A549 (cell line): Measurements from ENCODE around the gene CHD8. TPM values are rescaled to one million over a fixed set of nuclear protein-coding genes. Genes with fewer than 3 reads are reported as not detected.

Source experiments
- ATAC-seq, 2 experiments: fragments of 200-7000 bp in 1 of 2; fragments of >200 bp in 1 of 2; cut with Nextera tagmentation in 1 of 2; cut with Tn5 transposase in 1 of 2; 3 replicates each; pipeline versions ENCODE4 v1.8.0 to v1.9.1; 2018 to 2020; ENCODE audit warnings: mild to moderate bottlenecking in 1 of 2, moderate library complexity in 1 of 2
- CTCF ChIA-PET: fragments of 300-600 bp; sonication (Branson Sonifier 250); formaldehyde crosslinking; extraction: SDS; loops from one replicate; lab custom pipeline; 2021; ENCODE audit warnings: antibody characterized with exemption, inconsistent platforms; lab: Yijun Ruan, JAX
- POLR2A ChIA-PET: fragments of 350-600 bp; formaldehyde crosslinking; extraction: SDS; loops from one replicate; lab custom pipeline; 2021; ENCODE audit warnings: antibody characterized with exemption, inconsistent platforms; lab: Yijun Ruan, JAX
- DNase-seq, 2 experiments: peaks; one replicate each; pipeline versions ENCODE4 v3.0.0 to v3.0.0-alpha.2; 2011 to 2016; ENCODE audit warnings: low read depth in 1 of 2, low spot score in 1 of 2
- FAIRE-seq: peaks from 2 replicates; lab custom pipeline; 2011; peaks lifted over from hg19 to GRCh38; lab: Jason Lieb, UNC
- H3K27ac ChIP-seq, 2 experiments: fragments of >200 bp; sonication (Bioruptor Twin); formaldehyde crosslinking; 3 replicates each; pipeline ENCODE4 v1.5.1; 2016 to 2017
- H3K4me1 ChIP-seq: fragments of >200 bp; sonication (Bioruptor Twin); formaldehyde crosslinking; 3 replicates; pipeline ENCODE4 v1.6.1; 2016
- H3K4me2 ChIP-seq: fragments of >200 bp; sonication (Bioruptor Twin); formaldehyde crosslinking; 3 replicates; pipeline ENCODE4 v1.6.1; 2016
- H3K4me3 ChIP-seq: fragments of >200 bp; sonication (Bioruptor Twin); formaldehyde crosslinking; 3 replicates; pipeline ENCODE4 v1.5.1; 2016
- H3K9me3 ChIP-seq: fragments of >200 bp; sonication (Bioruptor Twin); formaldehyde crosslinking; 3 replicates; pipeline ENCODE4 v1.6.1; 2016
- ATOH8 ChIP-seq: fragments of 250-450 bp; sonication (Bioruptor Pico); IDR thresholded peaks from 2 replicates; pipeline ENCODE4 v1.5.0; 2020; ENCODE audit warnings: low read depth, mild to moderate bottlenecking, moderate library complexity
- EHMT2 ChIP-seq: fragments of 200-600 bp; sonication (generic); IDR thresholded peaks from 2 replicates; pipeline ENCODE4 v1.6.1; 2016; ENCODE audit warnings: antibody characterized with exemption, low read depth, mild to moderate bottlenecking, moderate library complexity
- ELK1 ChIP-seq: fragments of 150-350 bp; IDR thresholded peaks from 2 replicates; pipeline ENCODE4 v1.6.1; 2014; ENCODE audit warnings: low read depth, mild to moderate bottlenecking, low read length
- EP300 ChIP-seq, 2 experiments: fragments of >200 bp; sonication (Bioruptor Twin); formaldehyde crosslinking; IDR thresholded peaks; 2 replicates in 1 of 2; 3 replicates in 1 of 2; pipeline ENCODE4 v1.6.1; 2016 to 2017
- FOXS1 ChIP-seq: fragments of 250-450 bp; sonication (Bioruptor Pico); IDR thresholded peaks from 2 replicates; pipeline ENCODE4 v1.5.0; 2020; ENCODE audit warnings: mild to moderate bottlenecking, moderate library complexity
- GATA3 ChIP-seq: IDR thresholded peaks from 2 replicates; pipeline ENCODE4 v1.6.1; 2012; ENCODE audit warnings: borderline replicate concordance
- HEYL ChIP-seq: fragments of 250-450 bp; sonication (Bioruptor Pico); IDR thresholded peaks from 2 replicates; pipeline ENCODE4 v1.8.0; 2021; ENCODE audit warnings: mild to moderate bottlenecking, moderate library complexity
- HMGXB4 ChIP-seq: fragments of 250-450 bp; sonication (Bioruptor Pico); IDR thresholded peaks from 2 replicates; pipeline ENCODE4 v1.5.0; 2021; ENCODE audit warnings: mild to moderate bottlenecking, moderate library complexity, borderline replicate concordance
- JUN ChIP-seq, 2 experiments: fragments of >200 bp; sonication (Bioruptor Twin); formaldehyde crosslinking; IDR thresholded peaks; 2 replicates in 1 of 2; 3 replicates in 1 of 2; pipeline ENCODE4 v1.6.1; 2016 to 2017
- KDM1A ChIP-seq: fragments of 200-600 bp; sonication (generic); IDR thresholded peaks from 2 replicates; pipeline ENCODE4 v1.6.1; 2016; ENCODE audit warnings: low read depth, mild to moderate bottlenecking
- KDM5A ChIP-seq: fragments of 200-600 bp; sonication (generic); IDR thresholded peaks from 2 replicates; pipeline ENCODE4 v1.6.1; 2016; ENCODE audit warnings: antibody characterized with exemption, mild to moderate bottlenecking
- MAFK ChIP-seq: fragments of 450-650 bp; IDR thresholded peaks from 2 replicates; pipeline ENCODE4 v1.6.1; 2014; ENCODE audit not compliant: partially characterized antibody
- MAX ChIP-seq: IDR thresholded peaks from 2 replicates; pipeline ENCODE4 v1.6.1; 2012
- MAZ ChIP-seq: fragments of 150-350 bp; IDR thresholded peaks from 2 replicates; pipeline ENCODE4 v1.6.1; 2014; ENCODE audit warnings: antibody characterized with exemption, low read depth, low read length, borderline replicate concordance
- POLR2A ChIP-seq: IDR thresholded peaks from 2 replicates; pipeline ENCODE4 v1.6.1; 2012; ENCODE audit warnings: mild to moderate bottlenecking, low read length
- REST ChIP-seq: fragments of 200-600 bp; sonication (generic); IDR thresholded peaks from 2 replicates; pipeline ENCODE4 v1.6.1; 2016; ENCODE audit warnings: antibody characterized with exemption, mild to moderate bottlenecking, moderate library complexity
- RFX5 ChIP-seq: fragments of 450-650 bp; IDR thresholded peaks from 2 replicates; pipeline ENCODE4 v1.7.1; 2014; ENCODE audit warnings: antibody characterized with exemption, mild to moderate bottlenecking, moderate library complexity
- RNF2 ChIP-seq: fragments of 200-600 bp; sonication (generic); IDR thresholded peaks from 2 replicates; pipeline ENCODE4 v1.6.1; 2016; ENCODE audit warnings: low read depth, mild to moderate bottlenecking, antibody characterized with exemption, moderate library complexity, borderline replicate concordance
- SMC3 ChIP-seq: fragments of >200 bp; sonication (Bioruptor Twin); formaldehyde crosslinking; IDR thresholded peaks from 3 replicates; pipeline ENCODE4 v1.6.1; 2018; ENCODE audit warnings: inconsistent platforms
- SREBF2 ChIP-seq: fragments of 450-650 bp; IDR thresholded peaks from 2 replicates; pipeline ENCODE4 v1.6.1; 2014; ENCODE audit warnings: mild to moderate bottlenecking, moderate library complexity
- ZC3H11A ChIP-seq: fragments of 450-650 bp; IDR thresholded peaks from 2 replicates; pipeline ENCODE4 v1.6.1; 2014; ENCODE audit warnings: antibody characterized with exemption, mild to moderate bottlenecking
- ZFP36 ChIP-seq: fragments of 450-650 bp; IDR thresholded peaks from 2 replicates; pipeline ENCODE4 v1.6.1; 2014; ENCODE audit warnings: borderline replicate concordance; ENCODE audit not compliant: partially characterized antibody
- ZSCAN20 ChIP-seq: fragments of 250-450 bp; sonication (Bioruptor Pico); IDR thresholded peaks from 2 replicates; pipeline ENCODE4 v1.8.0; 2022; ENCODE audit warnings: mild to moderate bottlenecking, moderate library complexity
- WGBS: methylation state at CpG from one replicate; pipeline ENCODE4 v1.1.6; 2017; ENCODE audit errors: missing lambda C conversion rate; 5-methylcytosine and 5-hydroxymethylcytosine counted together
- polyA plus RNA-seq, 4 experiments: library from polyadenylated mRNA; depleted of rRNA in 3 of 4; stranded (reverse); fragments of >200 nt; fragmentation: RNase III in 1 of 4; extraction: RNeasy Plus Mini Kit Qiagen cat#74134 plus additional on column Dnase treatment in 1 of 4; gene quantifications; 2 replicates in 3 of 4; 3 replicates in 1 of 4; pipeline ENCODE4 v1.2.3, GENCODE V29; 2011 to 2017

Gene CHD8
- polyA plus RNA-seq, 2 of the 4 experiments (the other 2 are of a cell fraction) = 28.5 to 36.8 TPM

- peak overlapping the region; percentile 70 for H3K4me3 ChIP-seq
- no peak for TF ChIP-seq ZSCAN20
- no peak for TF ChIP-seq POLR2A
- no peak for TF ChIP-seq ZFP36
- TF ChIP-seq REST = no peak
- TF ChIP-seq MAZ = no peak
- TF ChIP-seq HEYL (CRISPR knock-in tag) = no peak
- no peak for TF ChIP-seq ELK1
- TF ChIP-seq EHMT2 = no peak
- no peak for TF ChIP-seq HMGXB4 (CRISPR knock-in tag)
- TF ChIP-seq MAX = no peak
- no peak for TF ChIP-seq RFX5
- TF ChIP-seq GATA3 = no peak
- TF ChIP-seq ATOH8 = no peak
- no peak for TF ChIP-seq KDM1A
- no peak for TF ChIP-seq SMC3
- no peak for TF ChIP-seq JUN (IDR thresholded peaks at IDR 0.05)
- TF ChIP-seq RNF2 = no peak
- no peak for TF ChIP-seq MAFK
- H3K4me1 ChIP-seq = peaks cover 14% of the 10 kb centered on the region; the same call in 2 of the 3 replicates
- DNase-seq (no peak), ATAC-seq (peak in 1 of 2 experiments; percentile 48; a peak in 3 of 6 replicates), FAIRE-seq (no peak)
- WGBS = 1% methylated on average over 9 of the region's 11 CpGs
- no peaks in the 10 kb centered on the region for H3K9me3 ChIP-seq
- H3K4me2 ChIP-seq = peak overlapping the region; percentile 81
- peak overlapping the region; percentile 81 to 95 for H3K27ac ChIP-seq
- POLR2A ChIA-PET = interaction anchor here (0.6 to 2.5 kb wide), 8 partner anchors 9 to 120 kb away, joined by 4 to 43 read pairs (median 5); partner anchors contain the start of genes CHD8, METTL3, RAB2B and SUPT16H
- CTCF ChIA-PET = interaction anchor here (0.8 to 3.6 kb wide), 3 partner anchors 13 to 27 kb away, joined by 3 to 12 read pairs (median 4); partner anchors contain the start of gene CHD8
Observed at GRCh38 chr14:21436567-21437062, 19.3 kb downstream of the CHD8 start.

GRCh38 chr14:21431126-21431525, 24.8 kb downstream of the CHD8 start:
- Histone ChIP-seq H3K4me2 (no peak overlapping the region), H3K4me1 (peaks cover 6% of the 10 kb centered on the region; the same call in 2 of the 3 replicates), H3K9me3 (no peaks in the 10 kb centered on the region), H3K4me3 (no peak overlapping the region), H3K27ac (no peak overlapping the region)
- CTCF ChIA-PET = interaction anchor here (0.8 to 1.1 kb wide), 2 partner anchors 11 to 39 kb away, joined by 3 read pairs; no protein-coding TSS in a partner anchor
- WGBS = 100% methylated on average over 2 of the region's 2 CpGs
- POLR2A ChIA-PET = no interaction called here
- FAIRE-seq = no peak
- DNase-seq = no peak
- no peak for ATAC-seq
- TF ChIP-seq FOXS1 (no peak), EP300 (IDR thresholded peaks at IDR 0.05) (no peak), SREBF2 (no peak), KDM5A (no peak), ZC3H11A (no peak)
